HG02840 (cell line): ENCODE data around the gene RGS6.

Experiments used
- ATAC-seq: cut with Tn5 transposase; IDR thresholded peaks from one replicate; pipeline ENCODE4 v1.9.1; 2021; ENCODE audit warnings: mild to moderate bottlenecking, moderate library complexity, moderate number of reproducible peaks; ENCODE audit not compliant: unreplicated experiment, low FRiP score

Gene RGS6

GRCh38 chr14:72559669-72560255 lies 627.5 kb downstream of the RGS6 start:
- no peak for ATAC-seq

- no peak for ATAC-seq
These were observed 628.1 kb downstream of the RGS6 start for GRCh38 chr14:72560331-72560730.

- ATAC-seq, result no peak
These were observed 628.8 kb downstream of the RGS6 start for GRCh38 chr14:72560889-72561493.

- no peak for ATAC-seq
These were observed 630.1 kb downstream of the RGS6 start for GRCh38 chr14:72562300-72562699.

- no peak for ATAC-seq
These were observed 631.4 kb downstream of the RGS6 start for GRCh38 chr14:72563676-72564075.

- ATAC-seq, result no peak
These were observed 632.9 kb downstream of the RGS6 start for GRCh38 chr14:72565149-72565559.

GRCh38 chr14:72565917-72566316 lies 633.7 kb downstream of the RGS6 start:
- ATAC-seq, result no peak

DNA sequence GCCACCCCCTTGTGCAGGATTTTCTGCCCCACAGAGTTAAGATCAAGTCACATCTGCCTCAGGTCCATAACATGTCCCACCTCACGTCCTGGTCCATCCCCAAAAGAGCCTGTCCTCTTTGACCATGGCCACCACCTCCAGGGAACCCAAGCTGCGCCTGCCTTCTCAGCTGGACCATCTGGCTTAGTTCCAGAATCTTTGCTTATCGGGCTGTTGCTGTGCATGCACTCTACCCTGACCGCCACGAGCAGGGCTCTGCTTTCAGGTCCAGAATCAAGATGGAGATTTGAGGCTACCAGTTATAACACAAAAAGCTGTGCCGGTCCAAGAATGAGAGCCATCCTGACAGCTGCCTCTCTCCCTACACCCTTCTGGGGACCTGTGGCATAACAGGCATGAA lies 635.0 kb downstream of the RGS6 start:
- no peak for ATAC-seq

- no peak for ATAC-seq
These were observed 636.2 kb downstream of the RGS6 start for GRCh38 chr14:72568296-72568992.

DNA sequence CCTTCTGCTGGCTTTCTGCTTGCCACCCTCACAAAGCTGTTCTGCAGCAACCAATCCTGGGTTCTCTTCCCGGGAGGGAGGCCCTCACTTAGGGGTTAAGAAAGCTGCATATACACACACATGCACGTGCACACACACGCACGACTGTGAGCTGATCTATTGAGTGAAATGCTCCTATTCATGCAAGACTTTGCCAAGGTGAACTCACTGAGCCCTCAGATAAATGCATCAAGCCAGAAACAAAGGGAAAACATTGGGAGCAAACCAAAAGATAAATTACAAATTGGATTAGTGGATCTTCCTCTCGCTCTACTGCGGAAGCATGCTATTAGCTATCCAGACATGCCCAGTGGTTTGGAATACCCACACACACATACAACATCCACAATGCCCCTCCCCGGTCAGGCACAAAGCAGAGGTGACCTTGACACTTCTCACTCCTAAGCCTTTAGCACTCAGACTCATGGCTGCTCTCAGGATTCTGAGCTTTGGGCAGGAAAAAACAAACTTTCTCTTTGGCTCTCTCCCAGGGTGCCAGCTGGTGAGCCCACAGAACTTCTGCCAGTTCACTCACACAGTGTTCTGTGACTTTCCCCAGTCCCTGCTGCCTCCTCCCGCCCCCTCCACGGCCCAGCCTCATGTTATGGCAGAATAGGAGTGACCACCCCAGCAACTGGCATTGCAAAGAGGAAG lies 641.6 kb downstream of the RGS6 start:
- no peak for ATAC-seq

GRCh38 chr14:72574715-72575114 lies 642.5 kb downstream of the RGS6 start:
- no peak for ATAC-seq

DNA sequence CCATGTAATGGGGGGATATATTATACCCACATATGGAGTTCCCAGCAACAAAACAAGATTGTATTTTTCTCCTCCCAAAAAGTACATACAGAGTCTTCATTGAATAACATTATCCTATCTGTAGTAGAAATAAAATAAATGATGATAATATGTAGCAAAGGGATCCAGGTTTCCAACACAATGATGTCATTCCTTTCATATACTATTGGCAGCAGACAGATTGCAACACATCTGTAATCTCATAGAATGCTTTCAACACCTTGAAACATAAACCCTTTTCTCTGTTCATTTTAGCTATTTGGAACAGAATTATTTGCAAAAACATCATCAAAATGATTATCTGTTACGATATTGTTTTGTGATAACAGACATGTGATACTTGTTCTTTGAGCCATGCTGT lies 644.0 kb downstream of the RGS6 start:
- no peak for ATAC-seq

DNA sequence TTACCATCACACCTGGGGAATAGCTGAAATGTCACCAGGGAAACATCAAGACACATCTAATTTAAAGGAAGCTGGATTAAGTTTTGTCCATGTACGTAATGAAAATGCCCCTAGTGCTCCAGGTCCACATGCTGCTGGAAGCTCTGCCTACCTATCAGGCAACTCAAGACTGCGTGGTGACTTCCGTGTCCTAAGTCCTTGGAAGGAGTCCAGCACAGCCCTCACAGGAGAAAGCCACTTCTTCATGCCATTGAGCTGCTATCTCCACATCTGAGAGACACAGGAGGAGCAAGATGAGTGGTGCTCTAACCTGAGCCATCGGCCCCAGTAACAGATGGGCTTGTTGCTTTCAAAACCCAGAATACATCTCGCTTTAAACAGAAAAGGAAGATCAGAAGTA lies 645.3 kb downstream of the RGS6 start:
- ATAC-seq, result no peak

DNA sequence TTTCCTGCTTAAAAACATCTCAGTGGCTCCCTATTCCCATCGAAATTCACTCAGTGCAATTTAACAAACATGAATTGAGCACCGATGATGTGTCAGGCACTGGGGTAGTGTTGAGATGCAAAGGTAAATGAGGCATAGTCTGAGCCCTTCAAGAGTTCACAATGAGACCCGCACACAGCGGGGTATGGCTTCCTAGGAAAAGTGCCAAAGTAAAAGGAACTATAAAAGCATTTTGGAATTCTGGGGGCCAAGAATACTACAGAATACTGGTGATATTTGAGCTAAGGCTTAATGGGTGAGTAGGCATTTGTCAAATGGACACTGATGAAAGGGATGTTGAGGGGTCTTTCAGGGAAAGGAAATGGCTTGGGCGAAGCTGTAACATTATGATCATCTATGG lies 646.3 kb downstream of the RGS6 start:
- no peak for ATAC-seq

- ATAC-seq, result no peak
These were observed 650.4 kb downstream of the RGS6 start for GRCh38 chr14:72582582-72582981.

- no peak for ATAC-seq
These were observed 651.4 kb downstream of the RGS6 start for GRCh38 chr14:72583316-72584272.

DNA sequence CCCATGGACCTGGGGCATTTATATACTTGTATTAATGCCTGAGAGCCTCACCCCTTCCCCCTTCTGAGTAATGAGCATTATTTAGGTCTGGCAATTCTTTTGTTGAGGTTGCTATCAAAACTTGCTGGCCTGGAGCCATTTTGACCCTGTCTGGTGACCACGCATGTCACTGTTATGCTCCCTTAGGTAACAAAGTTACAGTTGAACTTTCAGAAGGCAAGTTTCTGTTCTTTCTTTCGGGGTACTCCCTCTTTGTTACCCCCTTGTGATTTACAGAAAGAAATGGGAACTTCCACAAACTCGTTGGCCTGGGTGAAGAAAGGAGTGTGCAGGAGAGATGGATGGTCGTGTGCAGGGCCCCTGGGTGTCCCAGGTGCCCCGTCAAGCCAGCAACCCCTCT lies 656.3 kb downstream of the RGS6 start:
- ATAC-seq, result no peak

GRCh38 chr14:72589652-72590051 lies 657.4 kb downstream of the RGS6 start:
- no peak for ATAC-seq

DNA sequence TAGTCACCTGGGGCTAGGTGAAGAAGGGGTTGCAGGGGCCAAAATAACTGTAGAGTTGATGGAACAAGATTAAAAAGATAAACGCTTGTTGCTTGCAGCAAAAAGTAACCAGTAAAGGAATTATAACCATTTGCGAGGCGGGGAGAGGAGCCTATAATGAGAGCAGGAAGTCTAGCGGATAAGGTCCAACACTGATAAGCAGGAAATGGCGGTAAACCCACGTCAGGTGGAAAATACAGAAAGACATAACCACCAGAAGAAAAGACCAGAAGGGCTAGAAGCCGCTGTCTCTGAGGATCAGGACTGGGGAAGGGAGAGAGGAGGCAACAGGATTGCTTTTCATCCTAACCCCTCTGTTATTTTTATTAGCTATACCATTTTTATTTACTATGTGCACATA lies 658.3 kb downstream of the RGS6 start:
- no peak for ATAC-seq

GRCh38 chr14:72591391-72591790 lies 659.2 kb downstream of the RGS6 start:
- no peak for ATAC-seq
